Esophagus squamous epithelium (tissue), 4 donors: ENCODE results near the gene DHRSX.

Source experiments
- CTCF ChIP-seq, 6 experiments: fragments of 450-650 bp in 4 of 6; fragments of 200-600 bp in 2 of 6; sonication (generic) in 2 of 6; IDR thresholded peaks; one replicate each; pipeline ENCODE4 v1.5.1; 2016 to 2019; ENCODE audit warnings: antibody characterized with exemption in 6 of 6, mild to moderate bottlenecking in 4 of 6, moderate library complexity in 4 of 6
- POLR2A ChIP-seq, 4 donors: fragments of 450-650 bp; IDR thresholded peaks; one replicate each; pipeline ENCODE4 v1.6.1; 2017; ENCODE audit warnings: antibody characterized with exemption in 4 of 4, mild to moderate bottlenecking in 4 of 4, moderate library complexity in 3 of 4

GRCh38 chrX:2504706-2505332, 4.0 kb upstream of the DHRSX start:
- TF ChIP-seq POLR2A (IDR thresholded peaks at IDR 0.05) (no peak), CTCF (IDR thresholded peaks at IDR 0.05) (no peak)
